ENCODE measurements around the gene FLNB. TPM values are rescaled to one million over a fixed set of nuclear protein-coding genes. Genes with fewer than 3 reads are reported as not detected.

FLNB gene
- total RNA-seq, 1 experiment from 2014 or later, result 83.4 TPM

DNA sequence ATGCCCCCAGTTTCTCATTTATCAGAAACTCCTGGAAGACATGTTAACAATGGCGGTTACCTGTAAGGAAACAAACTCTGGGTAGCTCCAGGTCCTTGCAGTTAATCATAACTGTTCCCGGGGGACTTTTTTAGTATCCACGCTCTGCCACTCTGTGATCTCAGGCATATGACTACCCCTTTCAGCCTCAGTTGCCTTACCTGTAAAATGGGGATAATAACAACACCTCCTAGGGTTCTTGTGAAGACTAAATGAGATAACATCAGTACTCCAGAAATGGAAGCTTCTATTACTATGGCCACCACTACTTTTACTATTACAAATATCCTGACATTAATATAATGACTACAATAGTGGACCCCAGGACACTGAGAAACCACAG is 7.1 kb upstream of the FLNB start:
- TF ChIP-seq, protein P1, sequence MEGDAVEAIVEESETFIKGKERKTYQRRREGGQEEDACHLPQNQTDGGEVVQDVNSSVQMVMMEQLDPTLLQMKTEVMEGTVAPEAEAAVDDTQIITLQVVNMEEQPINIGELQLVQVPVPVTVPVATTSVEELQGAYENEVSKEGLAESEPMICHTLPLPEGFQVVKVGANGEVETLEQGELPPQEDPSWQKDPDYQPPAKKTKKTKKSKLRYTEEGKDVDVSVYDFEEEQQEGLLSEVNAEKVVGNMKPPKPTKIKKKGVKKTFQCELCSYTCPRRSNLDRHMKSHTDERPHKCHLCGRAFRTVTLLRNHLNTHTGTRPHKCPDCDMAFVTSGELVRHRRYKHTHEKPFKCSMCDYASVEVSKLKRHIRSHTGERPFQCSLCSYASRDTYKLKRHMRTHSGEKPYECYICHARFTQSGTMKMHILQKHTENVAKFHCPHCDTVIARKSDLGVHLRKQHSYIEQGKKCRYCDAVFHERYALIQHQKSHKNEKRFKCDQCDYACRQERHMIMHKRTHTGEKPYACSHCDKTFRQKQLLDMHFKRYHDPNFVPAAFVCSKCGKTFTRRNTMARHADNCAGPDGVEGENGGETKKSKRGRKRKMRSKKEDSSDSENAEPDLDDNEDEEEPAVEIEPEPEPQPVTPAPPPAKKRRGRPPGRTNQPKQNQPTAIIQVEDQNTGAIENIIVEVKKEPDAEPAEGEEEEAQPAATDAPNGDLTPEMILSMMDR (conservative IDR thresholded peaks at IDR 0.05), result no peak
- no peak overlapping the region for H2AFZ ChIP-seq (ENCODE audit: low read length)
- no peaks in the 10 kb centered on the region; the same call in 1 of the 2 replicates for H3K4me1 ChIP-seq (ENCODE audit: insufficient read depth, low read length)
- H3K4ac ChIP-seq (ENCODE audit: low read depth, low read length), result no peak overlapping the region
- H4K5ac ChIP-seq (ENCODE audit: insufficient read length, low read depth, low read length), result no peak overlapping the region
- H3K27ac ChIP-seq (ENCODE audit: insufficient read length, low read depth, low read length), result no peak overlapping the region
- H3K9ac ChIP-seq (ENCODE audit: extremely low read depth, insufficient read length, low read length), result no peak overlapping the region
- DNase-seq, result no peak
- WGBS (ENCODE audit: extremely low coverage, insufficient read length, low lambda C conversion rate), result no CpG with 5 or more reads among the region's 3 CpGs
- H3K36me3 Mint-ChIP-seq (ENCODE audit: insufficient read depth in 1 of 3, low read depth in 3 of 3), result no peaks in the 10 kb centered on the region
- H3K27me3 ChIP-seq (ENCODE audit: insufficient read depth, low read length), result no peaks in the 10 kb centered on the region
- H4K91ac ChIP-seq (ENCODE audit: insufficient read length, low read depth, low read length), result no peak overlapping the region
- no peak overlapping the region for H2BK15ac ChIP-seq (ENCODE audit: low read depth, low read length)
- H2BK5ac ChIP-seq (ENCODE audit: insufficient read length, low read length), result no peak overlapping the region
- H3K79me1 ChIP-seq (ENCODE audit: insufficient read depth, low read depth, low read length, poor library complexity, severe bottlenecking), result no peaks in the 10 kb centered on the region
- H3K4me3 Mint-ChIP-seq, result no peak overlapping the region
- no peak overlapping the region for H3K56ac ChIP-seq (ENCODE audit: insufficient read length, low read depth, low read length)
- no peak overlapping the region for H2BK120ac ChIP-seq (ENCODE audit: low read depth, low read length, poor library complexity, severe bottlenecking)
- no peak overlapping the region for H3K18ac ChIP-seq (ENCODE audit: insufficient read length, low read depth, low read length)
- no peak overlapping the region for H2BK20ac ChIP-seq (ENCODE audit: low read depth, low read length, poor library complexity, severe bottlenecking)
- no peak overlapping the region for H4K8ac ChIP-seq (replicated peaks; ENCODE audit: insufficient read length, low read depth, low read length)
- H4K20me1 ChIP-seq (ENCODE audit: control insufficient read depth, insufficient read depth, insufficient read length), result no peaks in the 10 kb centered on the region
- no peaks in the 10 kb centered on the region for H3K79me2 ChIP-seq (ENCODE audit: insufficient read depth, low read length)
- no peaks in the 10 kb centered on the region for H3K4me1 Mint-ChIP-seq
- H3K23ac ChIP-seq (ENCODE audit: insufficient read length, low read depth, low read length), result no peak overlapping the region
- no peaks in the 10 kb centered on the region for H3K23me2 ChIP-seq (ENCODE audit: insufficient read length, low read depth, low read length, poor library complexity, severe bottlenecking)
- H3K9me3 ChIP-seq (ENCODE audit: control insufficient read depth, low read depth, low read length), result no peaks in the 10 kb centered on the region
- H3K4me2 ChIP-seq (ENCODE audit: insufficient read depth, insufficient read length, low read length), result no peak overlapping the region
- H3T11ph ChIP-seq (ENCODE audit: low read length), result no peak overlapping the region
- no peak overlapping the region for H2AK5ac ChIP-seq (ENCODE audit: insufficient read length, low read length)
- no peak overlapping the region for H2BK12ac ChIP-seq (ENCODE audit: insufficient read length, low read depth, low read length)
- H3K14ac ChIP-seq (ENCODE audit: insufficient read depth, low read length), result no peak overlapping the region
- no peak overlapping the region for H3K27ac Mint-ChIP-seq
- H3K27me3 Mint-ChIP-seq (ENCODE audit: low read depth), result no peaks in the 10 kb centered on the region
- H3K9me3 Mint-ChIP-seq, result no peaks in the 10 kb centered on the region

Measured in H9 (cell line).